Neuronal stem cell (in vitro differentiated cells): ENCODE results near the gene C14orf132.

Source experiments
- DNase-seq: peaks from one replicate; pipeline ENCODE4 v3.0.0-alpha.2; 2013; ENCODE audit warnings: low spot score
- H2AFZ ChIP-seq: one replicate; pipeline ENCODE4 v1.6.1; 2013; ENCODE audit warnings: mild to moderate bottlenecking, low read length, inconsistent platforms
- H2AK5ac ChIP-seq: 2 replicates; pipeline ENCODE4 v1.6.1; 2013; ENCODE audit warnings: low read depth, mild to moderate bottlenecking, inconsistent platforms, low read length, moderate library complexity, mixed read lengths
- H2BK120ac ChIP-seq: 2 replicates; pipeline ENCODE4 v1.6.1; 2013; ENCODE audit warnings: low read depth, mild to moderate bottlenecking, inconsistent platforms, low read length, moderate library complexity, mixed read lengths
- H2BK12ac ChIP-seq: one replicate; pipeline ENCODE4 v1.6.1; 2013; ENCODE audit warnings: low read length, inconsistent platforms
- H2BK15ac ChIP-seq: 2 replicates; pipeline ENCODE4 v1.6.1; 2013; ENCODE audit warnings: mild to moderate bottlenecking, low read length, inconsistent platforms, mixed read lengths
- H2BK5ac ChIP-seq: one replicate; pipeline ENCODE4 v1.6.1; 2013; ENCODE audit warnings: inconsistent platforms, mild to moderate bottlenecking, low read length, moderate library complexity
- H3K14ac ChIP-seq: one replicate; pipeline ENCODE4 v1.6.1; 2013; ENCODE audit warnings: low read length, inconsistent platforms
- H3K18ac ChIP-seq: 2 replicates; pipeline ENCODE4 v1.6.1; 2013; ENCODE audit warnings: low read length, inconsistent platforms
- H3K23ac ChIP-seq: 2 replicates; pipeline ENCODE4 v1.6.1; 2013; ENCODE audit warnings: low read depth, mild to moderate bottlenecking, mixed read lengths, low read length, inconsistent platforms; ENCODE audit not compliant: poor library complexity
- H3K27ac ChIP-seq: replicated peaks from 3 replicates; pipeline ENCODE4 v1.5.1; 2013; ENCODE audit warnings: low read length, inconsistent platforms
- H3K27me3 ChIP-seq, 3 experiments: 2 replicates each; pipeline ENCODE4 v1.6.1; 2013; ENCODE audit warnings: low read length in 3 of 3, mild to moderate bottlenecking in 2 of 3, inconsistent platforms in 1 of 3, low read depth in 1 of 3, mixed read lengths in 1 of 3, moderate library complexity in 1 of 3; ENCODE audit not compliant: control insufficient read depth in 3 of 3, insufficient read depth in 3 of 3
- H3K36me3 ChIP-seq, 2 donors: replicated peaks in 1 of 2; 2 replicates each; pipeline ENCODE4 v1.6.1; 2013; ENCODE audit warnings: low read length in 2 of 2; ENCODE audit not compliant: control insufficient read depth in 2 of 2, insufficient read depth in 2 of 2
- H3K4ac ChIP-seq: 2 replicates; pipeline ENCODE4 v1.6.1; 2013; ENCODE audit warnings: inconsistent platforms, mild to moderate bottlenecking, low read length, moderate library complexity
- H3K4me1 ChIP-seq, 2 donors: 1 replicate in 1 of 2; 2 replicates in 1 of 2; pipeline ENCODE4 v1.6.1; 2013; ENCODE audit warnings: low read length in 2 of 2, low read depth in 1 of 2; ENCODE audit not compliant: control insufficient read depth in 2 of 2, insufficient read depth in 1 of 2
- H3K4me2 ChIP-seq: one replicate; pipeline ENCODE4 v1.6.1; 2013; ENCODE audit warnings: mild to moderate bottlenecking, low read length, inconsistent platforms; ENCODE audit not compliant: insufficient read depth, poor library complexity, severe bottlenecking
- H3K4me3 ChIP-seq, 2 donors: 2 replicates each; pipeline ENCODE4 v1.5.1; 2013; ENCODE audit warnings: low read length in 2 of 2, mild to moderate bottlenecking in 2 of 2, inconsistent platforms in 1 of 2, moderate library complexity in 1 of 2
- H3K79me1 ChIP-seq: one replicate; pipeline ENCODE4 v1.6.1; 2013; ENCODE audit warnings: low read depth, mild to moderate bottlenecking, inconsistent platforms, low read length, moderate library complexity
- H3K9ac ChIP-seq: one replicate; pipeline ENCODE4 v1.6.1; 2013; ENCODE audit warnings: mild to moderate bottlenecking, low read depth, low read length, inconsistent platforms; ENCODE audit not compliant: poor library complexity
- H3K9me3 ChIP-seq, 2 donors: replicated peaks in 1 of 2; 2 replicates each; pipeline versions ENCODE3 to v1.6.1; 2013; ENCODE audit warnings: low read length in 2 of 2, mild to moderate bottlenecking in 2 of 2, inconsistent platforms in 1 of 2, low read depth in 1 of 2, mixed read lengths in 1 of 2, moderate library complexity in 1 of 2; ENCODE audit not compliant: control insufficient read depth in 2 of 2, insufficient read depth in 1 of 2
- H4K8ac ChIP-seq: one replicate; pipeline ENCODE4 v1.6.1; 2013; ENCODE audit warnings: low read depth, mild to moderate bottlenecking, inconsistent platforms, low read length, moderate library complexity
- H4K91ac ChIP-seq: one replicate; pipeline ENCODE4 v1.6.1; 2013; ENCODE audit warnings: low read length, low read depth, mild to moderate bottlenecking, inconsistent platforms; ENCODE audit not compliant: poor library complexity
- WGBS, 2 donors: extraction: QIAGEN DNeasy Blood & Tissue Kit; methylation state at CpG; one replicate each; pipeline ENCODE4 v1.1.7; 2013; ENCODE audit warnings: missing lambda C conversion rate in 2 of 2, mixed read lengths in 1 of 2; ENCODE audit not compliant: insufficient read length in 2 of 2, insufficient replicate concordance in 1 of 2; ENCODE audit errors: extremely low coverage in 2 of 2; 5-methylcytosine and 5-hydroxymethylcytosine counted together

Gene C14orf132

DNA sequence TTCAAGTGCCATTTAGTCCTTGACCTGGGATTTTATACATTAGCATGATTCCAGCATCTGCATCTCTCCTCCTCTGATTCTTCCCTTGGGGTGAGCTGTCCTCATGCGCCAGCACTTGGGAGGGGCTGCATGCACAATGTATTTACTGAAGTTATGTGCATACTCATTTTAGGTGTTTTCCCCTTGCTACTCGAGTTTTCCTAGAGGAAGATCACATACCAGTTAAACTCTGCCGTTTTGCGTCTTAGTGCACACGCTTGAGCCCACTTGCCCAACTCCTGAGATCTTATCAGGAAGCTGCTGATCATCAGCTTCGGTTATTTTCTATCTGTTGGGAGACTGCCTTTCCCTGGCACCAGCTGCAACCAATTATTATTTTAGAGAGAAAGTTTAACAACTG lies 78.8 kb downstream of the C14orf132 start:
- Histone ChIP-seq H3K4me2 (no peak overlapping the region), H3K4ac (no peak overlapping the region), H3K9me3 (peaks cover 7 to 9% of the 10 kb centered on the region in 2 donors), H3K27ac (no peak overlapping the region), H2AFZ (no peak overlapping the region), H4K8ac (no peak overlapping the region), H3K4me3 (no peak overlapping the region), H3K14ac (no peak overlapping the region), H2BK5ac (no peak overlapping the region), H3K18ac (no peak overlapping the region), H2BK120ac (no peak overlapping the region), H3K9ac (no peak overlapping the region), H3K36me3 (no peaks in the 10 kb centered on the region), H4K91ac (no peak overlapping the region), H2AK5ac (no peak overlapping the region), H3K23ac (no peak overlapping the region), H3K79me1 (no peaks in the 10 kb centered on the region), H3K4me1 (no peaks in the 10 kb centered on the region), H3K27me3 (peaks cover 0 to 4% (median 0%) of the 10 kb centered on the region in 3 experiments), H2BK15ac (no peak overlapping the region), H2BK12ac (no peak overlapping the region)
- DNase-seq, result no peak
- WGBS, 2 donors, result no CpG with 5 or more reads among the region's 6 CpGs

DNA sequence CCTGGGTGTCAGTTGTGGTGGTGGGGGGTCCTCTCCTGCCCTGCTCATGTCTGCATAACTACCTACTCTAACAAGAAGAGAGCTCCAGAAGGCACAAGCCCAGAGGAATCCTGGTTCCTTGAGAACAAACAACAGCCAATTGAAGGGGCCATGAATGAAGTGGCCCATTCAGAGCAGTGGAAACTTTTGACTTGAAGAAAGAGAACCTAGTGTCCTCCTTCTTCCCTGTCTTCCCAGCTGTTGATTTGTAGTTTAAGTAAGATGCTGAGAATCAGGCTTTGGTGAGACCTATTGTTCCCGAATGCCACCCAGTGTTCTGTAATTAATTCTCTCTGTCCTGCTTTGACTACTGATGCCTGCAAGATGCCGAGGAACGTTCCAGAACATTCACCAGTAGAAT lies 79.2 kb downstream of the C14orf132 start:
- Histone ChIP-seq H3K9me3 (peaks cover 5 to 7% of the 10 kb centered on the region in 2 donors), H2AFZ (no peak overlapping the region), H3K9ac (no peak overlapping the region), H3K36me3 (no peaks in the 10 kb centered on the region), H4K8ac (no peak overlapping the region), H2BK15ac (no peak overlapping the region), H3K4ac (no peak overlapping the region), H4K91ac (no peak overlapping the region), H3K4me2 (no peak overlapping the region), H3K4me3 (no peak overlapping the region), H3K23ac (no peak overlapping the region), H3K27ac (no peak overlapping the region), H3K27me3 (peaks cover 0 to 4% (median 0%) of the 10 kb centered on the region in 3 experiments), H2BK120ac (no peak overlapping the region), H3K14ac (no peak overlapping the region), H2BK5ac (no peak overlapping the region), H3K18ac (no peak overlapping the region), H3K4me1 (no peaks in the 10 kb centered on the region), H2BK12ac (no peak overlapping the region), H3K79me1 (no peaks in the 10 kb centered on the region), H2AK5ac (no peak overlapping the region)
- no CpG with 5 or more reads among the region's 3 CpGs for WGBS, 2 donors
- no peak for DNase-seq

DNA sequence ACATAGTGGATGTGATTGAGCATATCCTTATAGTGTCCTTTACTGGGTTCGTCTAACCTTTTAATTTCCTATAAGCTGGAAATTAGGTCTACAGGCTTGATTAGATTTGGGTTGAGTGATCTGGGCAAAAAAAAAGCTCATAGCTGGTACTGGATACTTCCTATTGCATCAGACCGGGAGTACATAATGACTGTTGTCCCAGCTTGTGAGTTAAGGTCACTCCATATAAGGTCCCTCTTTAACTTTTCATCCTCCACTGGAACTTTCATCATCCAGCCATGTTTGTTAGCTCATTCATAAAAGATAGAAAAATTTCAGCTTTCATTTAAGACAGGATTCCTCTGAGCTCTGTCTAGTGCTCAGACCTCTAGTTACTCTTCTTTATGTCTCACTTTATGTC lies 80.8 kb downstream of the C14orf132 start:
- Histone ChIP-seq H3K27me3 (peaks cover 0 to 4% (median 0%) of the 10 kb centered on the region in 3 experiments), H3K4me1 (no peaks in the 10 kb centered on the region), H3K23ac (no peak overlapping the region), H3K27ac (no peak overlapping the region), H2AK5ac (no peak overlapping the region), H3K4me3 (no peak overlapping the region), H3K36me3 (no peaks in the 10 kb centered on the region), H2BK120ac (no peak overlapping the region), H4K8ac (no peak overlapping the region), H2AFZ (no peak overlapping the region), H3K4ac (no peak overlapping the region), H3K4me2 (no peak overlapping the region), H3K18ac (no peak overlapping the region), H3K79me1 (no peaks in the 10 kb centered on the region), H2BK15ac (no peak overlapping the region), H2BK5ac (no peak overlapping the region), H3K14ac (no peak overlapping the region), H3K9ac (no peak overlapping the region), H4K91ac (no peak overlapping the region), H3K9me3 (peaks cover 0 to 5% of the 10 kb centered on the region in 2 donors), H2BK12ac (no peak overlapping the region)
- no peak for DNase-seq
- no CpG with 5 or more reads among the region's 2 CpGs for WGBS, 2 donors

DNA sequence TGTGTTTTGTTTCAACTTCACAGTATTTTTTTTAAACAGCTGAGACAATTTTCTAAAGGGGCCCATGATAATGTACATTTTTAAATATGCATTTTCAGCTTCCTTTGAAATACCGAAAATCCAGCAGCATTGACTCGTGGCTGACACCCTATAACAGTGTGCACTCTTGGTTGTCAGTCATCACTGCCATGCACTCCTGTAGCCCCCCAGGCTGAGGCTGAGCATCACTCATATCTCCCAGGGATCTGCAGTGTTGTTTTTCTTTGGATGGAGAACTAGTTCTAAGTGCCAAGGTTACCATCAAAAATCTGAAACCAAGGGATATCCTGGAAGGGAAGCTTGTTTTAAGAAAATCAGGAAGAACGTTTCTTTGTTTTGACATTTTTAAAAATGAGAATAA lies 81.2 kb downstream of the C14orf132 start:
- Histone ChIP-seq H3K4ac (no peak overlapping the region), H2BK5ac (no peak overlapping the region), H2BK15ac (no peak overlapping the region), H3K27me3 (peaks cover 0 to 4% (median 0%) of the 10 kb centered on the region in 3 experiments), H3K18ac (no peak overlapping the region), H2AFZ (no peak overlapping the region), H4K91ac (no peak overlapping the region), H3K27ac (no peak overlapping the region), H3K4me2 (no peak overlapping the region), H2AK5ac (no peak overlapping the region), H2BK120ac (no peak overlapping the region), H3K14ac (no peak overlapping the region), H4K8ac (no peak overlapping the region), H3K9ac (no peak overlapping the region), H3K9me3 (peaks cover 0 to 4% of the 10 kb centered on the region in 2 donors), H3K4me3 (no peak overlapping the region), H3K23ac (no peak overlapping the region), H3K79me1 (no peaks in the 10 kb centered on the region), H2BK12ac (no peak overlapping the region), H3K36me3 (no peaks in the 10 kb centered on the region), H3K4me1 (no peaks in the 10 kb centered on the region)
- no peak for DNase-seq
- no CpG with 5 or more reads among the region's 3 CpGs for WGBS, 2 donors
